Lower lobe of right lung (tissue), 2 donors: ENCODE data around the gene TLCD5. TPM values are rescaled to one million over a fixed set of nuclear protein-coding genes. Genes with fewer than 3 reads are reported as not detected.

Experiments used
- ATAC-seq, 2 donors: fragments of 200-7000 bp; cut with Tn5 transposase; one replicate each; pipeline ENCODE4 v1.9.1; 2020 to 2022; ENCODE audit warnings: mild to moderate bottlenecking in 2 of 2, moderate library complexity in 2 of 2
- DNase-seq: peaks from one replicate; pipeline ENCODE4 v3.0.0-alpha.2; 2020
- H3K27ac ChIP-seq: fragments of 200-600 bp; one replicate; pipeline ENCODE4 v1.8.0; 2022
- H3K27me3 ChIP-seq: fragments of 200-600 bp; one replicate; pipeline ENCODE4 v1.8.0; 2022; ENCODE audit warnings: low read depth
- H3K36me3 ChIP-seq: fragments of 200-600 bp; one replicate; pipeline ENCODE4 v1.8.0; 2022; ENCODE audit warnings: mild to moderate bottlenecking
- H3K4me1 ChIP-seq: fragments of 200-600 bp; one replicate; pipeline ENCODE4 v1.8.0; 2022
- H3K4me3 ChIP-seq: fragments of 200-600 bp; one replicate; pipeline ENCODE4 v1.8.0; 2022; ENCODE audit warnings: mild to moderate bottlenecking
- H3K9me3 ChIP-seq: fragments of 200-600 bp; one replicate; pipeline ENCODE4 v1.8.0; 2022
- CTCF ChIP-seq: fragments of 200-600 bp; IDR thresholded peaks from one replicate; pipeline ENCODE4 v1.8.0; 2022; ENCODE audit warnings: antibody characterized with exemption, mild to moderate bottlenecking
- intact Hi-C: fragments of 100-400 bp; cut with DNase I; formaldehyde crosslinking; loops from one replicate; pipeline ENCODE4 v1.11.0; 2022
- total RNA-seq: library from RNA; stranded (reverse); fragmentation: NEBNext Ultra II Directional; extraction: Animal tissue kit (Norgen Biotek cat#: 25700); gene quantifications from one replicate; pipeline ENCODE4 v1.2.1, GENCODE V29; 2021
- donor health status: DM: no; HTN: yes; CAD: no; lungs with severe emphysema.

The TLCD5 gene
- total RNA-seq, 1 donor from 2014 or later, result 3.5 TPM

- no peak for DNase-seq
- intact Hi-C loops, result no loop called here
- TF ChIP-seq CTCF, result no peak
- Histone ChIP-seq H3K4me3 (no peak overlapping the region), H3K9me3 (peaks cover 3% of the 10 kb centered on the region), H3K36me3 (no peaks in the 10 kb centered on the region), H3K27ac (no peak overlapping the region), H3K27me3 (no peaks in the 10 kb centered on the region), H3K4me1 (peaks cover 36% of the 10 kb centered on the region)
- peak in 1 of 2 donors; percentile 67 for ATAC-seq
Measured at GRCh38 chr11:120381401-120381800, 56.3 kb downstream of the TLCD5 start.

Other genes with a start within 250 kb of the TLCD5 start
- gene TRIM29, start 187.2 kb upstream of the TLCD5 start, total RNA-seq, result 8.3 TPM
- 17.8 TPM for gene OAF, start 114.3 kb upstream of the TLCD5 start, total RNA-seq
- 4.6 TPM for gene POU2F3, start 85.2 kb upstream of the TLCD5 start, total RNA-seq
- gene ARHGEF12, start 11.1 kb downstream of the TLCD5 start, total RNA-seq, result 121 TPM
- 2.2 TPM for gene GRIK4, start 186.4 kb downstream of the TLCD5 start, total RNA-seq